SK-N-SH (cell line): ENCODE measurements around the gene DLK2. TPM values are rescaled to one million over a fixed set of nuclear protein-coding genes. Genes with fewer than 3 reads are reported as not detected.

Experiments
- CTCF ChIA-PET: fragments of 300-600, 350-600 bp; formaldehyde crosslinking; extraction: SDS; loops from one replicate; lab custom pipeline; 2021; lab: Yijun Ruan, JAX
- POLR2A ChIA-PET: fragments of 350-600 bp; sonication (Branson Sonifier 250); formaldehyde crosslinking; extraction: SDS; loops from one replicate; lab custom pipeline; 2020; ENCODE audit warnings: antibody characterized with exemption, inconsistent platforms; lab: Yijun Ruan, JAX
- DNase-seq: peaks from one replicate; pipeline ENCODE4 v3.0.0; 2012
- H2AFZ ChIP-seq: fragments of 200-600 bp; sonication (generic); 2 replicates; pipeline ENCODE4 v1.8.1; 2016; ENCODE audit warnings: antibody characterized with exemption, mild to moderate bottlenecking, low read depth
- H3F3A ChIP-seq: fragments of 200-600 bp; sonication (generic); replicated peaks from 2 replicates; pipeline ENCODE3; 2016; ENCODE audit warnings: antibody characterized with exemption, mild to moderate bottlenecking; ENCODE audit not compliant: insufficient read depth
- H3K27ac ChIP-seq, 2 experiments: fragments of 200-500 bp in 1 of 2; fragments of 200-600 bp in 1 of 2; sonication (Bioruptor generic) in 1 of 2; sonication (generic), shearing (Covaris generic) in 1 of 2; 2 replicates each; pipeline versions ENCODE4 v1.5.1 to v1.6.1; 2014 to 2016; ENCODE audit warnings: low read depth in 2 of 2, inconsistent platforms in 1 of 2, low read length in 1 of 2, mild to moderate bottlenecking in 1 of 2, mixed read lengths in 1 of 2
- H3K27me3 ChIP-seq: fragments of 200-600 bp; sonication (generic), shearing (Covaris generic); 2 replicates; pipeline ENCODE4 v1.6.1; 2016; ENCODE audit warnings: mixed run types; ENCODE audit not compliant: insufficient read depth
- H3K36me3 ChIP-seq, 2 experiments: fragments of 200-500 bp in 1 of 2; fragments of 200-600 bp in 1 of 2; sonication (Bioruptor generic) in 1 of 2; sonication (generic) in 1 of 2; replicated peaks in 1 of 2; 2 replicates each; pipeline versions ENCODE3 to v1.5.1; 2014 to 2016; ENCODE audit warnings: low read length in 1 of 2, mild to moderate bottlenecking in 1 of 2; ENCODE audit not compliant: insufficient read depth in 2 of 2, control insufficient read depth in 1 of 2
- H3K4me1 ChIP-seq, 2 experiments: fragments of 200-500 bp in 1 of 2; fragments of 200-600 bp in 1 of 2; sonication (Bioruptor generic) in 1 of 2; sonication (generic), shearing (Covaris generic) in 1 of 2; 2 replicates each; pipeline versions ENCODE4 v1.5.1 to v1.6.1; 2014 to 2016; ENCODE audit warnings: low read depth in 1 of 2, low read length in 1 of 2, mixed run types in 1 of 2; ENCODE audit not compliant: insufficient read depth in 2 of 2, control insufficient read depth in 1 of 2
- H3K4me2 ChIP-seq: fragments of 200-600 bp; sonication (generic), shearing (Covaris generic); 2 replicates; pipeline ENCODE4 v1.6.1; 2017; ENCODE audit warnings: mixed run types
- H3K4me3 ChIP-seq, 2 experiments: fragments of 200-500 bp in 1 of 2; fragments of 200-600 bp in 1 of 2; sonication (Bioruptor generic) in 1 of 2; sonication (generic), shearing (Covaris generic) in 1 of 2; 2 replicates each; pipeline versions ENCODE4 v1.5.1 to v1.8.1; 2014 to 2016; ENCODE audit warnings: low read depth in 2 of 2, inconsistent platforms in 1 of 2, low read length in 1 of 2, mild to moderate bottlenecking in 1 of 2, mixed read lengths in 1 of 2, moderate library complexity in 1 of 2
- H3K79me2 ChIP-seq: fragments of 200-600 bp; sonication (generic); 2 replicates; pipeline ENCODE4 v1.8.1; 2017; ENCODE audit warnings: mild to moderate bottlenecking; ENCODE audit not compliant: insufficient read depth
- H3K9ac ChIP-seq: fragments of 200-600 bp; sonication (generic); 2 replicates; pipeline ENCODE4 v1.6.1; 2017; ENCODE audit warnings: mixed run types
- H3K9me2 ChIP-seq: fragments of 200-600 bp; sonication (generic); 2 replicates; pipeline ENCODE4 v1.6.1; 2017; ENCODE audit warnings: mixed run types
- H3K9me3 ChIP-seq: fragments of 200-600 bp; sonication (generic); 2 replicates; pipeline ENCODE4 v1.6.1; 2017; ENCODE audit warnings: mixed run types, mild to moderate bottlenecking, moderate library complexity
- H4K20me1 ChIP-seq: fragments of 200-600 bp; sonication (generic); 2 replicates; pipeline ENCODE4 v1.6.1; 2017; ENCODE audit warnings: mild to moderate bottlenecking, mixed run types; ENCODE audit not compliant: insufficient read depth
- CTCF ChIP-seq: fragments of 200-600 bp; sonication (generic); IDR thresholded peaks from 2 replicates; pipeline ENCODE4 v1.6.1; 2017; ENCODE audit warnings: antibody characterized with exemption, mild to moderate bottlenecking, moderate library complexity
- ELF1 ChIP-seq: IDR thresholded peaks from 2 replicates; pipeline ENCODE4 v1.4.0; 2012
- FOXJ3 ChIP-seq: sonication (generic); formaldehyde crosslinking; IDR thresholded peaks from 2 replicates; pipeline ENCODE4 v1.5.1; 2020; ENCODE audit warnings: mild to moderate bottlenecking, missing genetic modification reagents
- GABPA ChIP-seq: IDR thresholded peaks from 2 replicates; pipeline ENCODE4 v1.4.0; 2012; ENCODE audit warnings: low read depth, mild to moderate bottlenecking
- GATA2 ChIP-seq: sonication (generic); formaldehyde crosslinking; IDR thresholded peaks from 2 replicates; pipeline ENCODE4 v1.5.0; 2020; ENCODE audit warnings: mild to moderate bottlenecking, missing genetic modification reagents
- IRF3 ChIP-seq: fragments of 150-350 bp; IDR thresholded peaks from 2 replicates; pipeline ENCODE4 v1.6.1; 2016; ENCODE audit warnings: mild to moderate bottlenecking, low read depth, low read length
- JUND ChIP-seq: IDR thresholded peaks from 2 replicates; pipeline ENCODE4 v1.4.0; 2012
- MEF2A ChIP-seq: IDR thresholded peaks from 2 replicates; pipeline ENCODE4 v1.4.0; 2012; ENCODE audit warnings: low read depth, borderline replicate concordance
- MXI1 ChIP-seq: IDR thresholded peaks from 2 replicates; pipeline ENCODE4 v1.6.1; 2012; ENCODE audit warnings: mild to moderate bottlenecking, low read depth, low read length, improper control_type of control experiment
- NFIC ChIP-seq: IDR thresholded peaks from 2 replicates; pipeline ENCODE4 v1.4.0; 2012; ENCODE audit warnings: borderline replicate concordance
- PBX3 ChIP-seq: IDR thresholded peaks from 2 replicates; pipeline ENCODE4; 2012
- RCOR1 ChIP-seq: fragments of 150-350 bp; IDR thresholded peaks from 2 replicates; pipeline ENCODE4 v1.6.1; 2017; ENCODE audit warnings: antibody characterized with exemption, low read length
- RFX5 ChIP-seq: IDR thresholded peaks from 2 replicates; pipeline ENCODE4 v1.6.1; 2012; ENCODE audit warnings: mild to moderate bottlenecking, improper control_type of control experiment, low read length
- RXRA ChIP-seq: IDR thresholded peaks from 2 replicates; pipeline ENCODE4 v1.4.0; 2012; ENCODE audit warnings: low read depth, mild to moderate bottlenecking, borderline replicate concordance
- SIN3A ChIP-seq: IDR thresholded peaks from 2 replicates; pipeline ENCODE4 v1.6.1; 2012; ENCODE audit warnings: low read depth, mild to moderate bottlenecking, low read length, moderate library complexity, borderline replicate concordance
- SMC3 ChIP-seq: IDR thresholded peaks from 2 replicates; pipeline ENCODE4 v1.6.1; 2012; ENCODE audit warnings: low read depth, low read length, improper control_type of control experiment
- TCF12 ChIP-seq: IDR thresholded peaks from 2 replicates; pipeline ENCODE4 v1.4.0; 2012
- TEAD4 ChIP-seq: IDR thresholded peaks from 2 replicates; pipeline ENCODE4 v1.4.0; 2012; ENCODE audit warnings: mild to moderate bottlenecking, borderline replicate concordance; ENCODE audit not compliant: insufficient read depth
- USF1 ChIP-seq: IDR thresholded peaks from 2 replicates; pipeline ENCODE4 v1.4.0; 2012; ENCODE audit warnings: low read depth, borderline replicate concordance
- ZBTB33 ChIP-seq: IDR thresholded peaks from 2 replicates; pipeline ENCODE4 v1.4.0; 2012; ENCODE audit warnings: low read depth, borderline replicate concordance
- WGBS: methylation state at CpG from one replicate; pipeline ENCODE4 v1.1.6; 2017; ENCODE audit warnings: low lambda C conversion rate; 5-methylcytosine and 5-hydroxymethylcytosine counted together
- polyA plus RNA-seq, 3 experiments: library from polyadenylated mRNA; depleted of rRNA; stranded (reverse); fragments of >200 nt; gene quantifications; 2 replicates each; pipeline ENCODE4 v1.2.3, GENCODE V29; 2012

Gene DLK2
- polyA plus RNA-seq, 1 of the 3 experiments (the other 2 are of a cell fraction), result 3.9 TPM

- POLR2A ChIA-PET, result no interaction called here
- WGBS, result 78% methylated on average over 1 of the region's 4 CpGs
- H4K20me1 ChIP-seq, result no peaks in the 10 kb centered on the region
- peaks cover 3% of the 10 kb centered on the region; the same call in 1 of the 2 replicates for H3K27me3 ChIP-seq
- H3K4me1 ChIP-seq, result no peaks in the 10 kb centered on the region
- TF ChIP-seq SIN3A, result no peak
- no peak for TF ChIP-seq ELF1
- no peak for TF ChIP-seq FOXJ3 (CRISPR knock-in tag)
- TF ChIP-seq RFX5, result no peak
- no peak for TF ChIP-seq MEF2A
- TF ChIP-seq NFIC, result no peak
- TF ChIP-seq TCF12, result no peak
- no peak for TF ChIP-seq GATA2 (CRISPR knock-in tag)
- TF ChIP-seq GABPA, result no peak
- no peak for TF ChIP-seq RCOR1
- TF ChIP-seq IRF3, result no peak
- no peak for TF ChIP-seq CTCF
- TF ChIP-seq TEAD4, result no peak
- no peak for TF ChIP-seq RXRA
- no peak for TF ChIP-seq SMC3
- TF ChIP-seq MXI1, result no peak
- no peak for TF ChIP-seq ZBTB33
- TF ChIP-seq PBX3, result no peak
- no peak for TF ChIP-seq USF1
- TF ChIP-seq JUND, result no peak
- TF ChIP-seq, all 33 proteins: peak for 0
- H3K79me2 ChIP-seq, result no peaks in the 10 kb centered on the region
- H3K36me3 ChIP-seq, result no peaks in the 10 kb centered on the region
- no peaks in the 10 kb centered on the region for H3F3A ChIP-seq
- no peak overlapping the region for H3K9ac ChIP-seq
- no peak overlapping the region for H3K4me3 ChIP-seq
- H2AFZ ChIP-seq, result no peak overlapping the region
- no peak for DNase-seq
- H3K27ac ChIP-seq, result no peak overlapping the region
- CTCF ChIA-PET, result interaction anchor here (1.4 to 1.5 kb wide), 2 partner anchors 22 to 39 kb away, joined by 4 to 7 read pairs; no protein-coding TSS in a partner anchor
- H3K9me3 ChIP-seq, result no peaks in the 10 kb centered on the region
- H3K4me2 ChIP-seq, result no peak overlapping the region
- H3K9me2 ChIP-seq, result no peaks in the 10 kb centered on the region
Observed at GRCh38 chr6:43468240-43468639, 12.9 kb upstream of the DLK2 start.
